Upper lobe of left lung (tissue), 4 donors: Measurements from ENCODE around the gene PM20D2.

ENCODE experiments used
- CTCF ChIP-seq, 6 experiments: fragments of 450-650 bp in 4 of 6; fragments of 200-600 bp in 2 of 6; sonication (generic) in 2 of 6; IDR thresholded peaks; one replicate each; pipeline ENCODE4 v1.5.1; 2016 to 2019; ENCODE audit warnings: antibody characterized with exemption in 6 of 6
- EP300 ChIP-seq, 4 donors: sonication (generic); formaldehyde crosslinking; IDR thresholded peaks; one replicate each; pipeline ENCODE4 v1.5.1; 2017; ENCODE audit warnings: antibody characterized with exemption in 4 of 4, control low read depth in 2 of 4
- POLR2A ChIP-seq, 4 donors: fragments of 450-650 bp; IDR thresholded peaks; one replicate each; pipeline ENCODE4 v1.5.1; 2016 to 2017; ENCODE audit warnings: antibody characterized with exemption in 4 of 4, mild to moderate bottlenecking in 2 of 4
- POLR2AphosphoS5 ChIP-seq, 2 donors: sonication (generic); formaldehyde crosslinking; IDR thresholded peaks; one replicate each; pipeline ENCODE4 v1.5.1; 2017; ENCODE audit warnings: antibody characterized with exemption in 2 of 2

GRCh38 chr6:89110284-89110683, 35.6 kb upstream of the PM20D2 start:
- no peak for TF ChIP-seq CTCF (IDR thresholded peaks at IDR 0.05)
- no peak for TF ChIP-seq POLR2A (IDR thresholded peaks at IDR 0.05)
- TF ChIP-seq POLR2AphosphoS5 (IDR thresholded peaks at IDR 0.05), result no peak
- TF ChIP-seq EP300 (IDR thresholded peaks at IDR 0.05), result no peak
